Omental fat pad (tissue), 4 donors: ENCODE data around the gene CHTF8. TPM values are rescaled to one million over a fixed set of nuclear protein-coding genes. Genes with fewer than 3 reads are reported as not detected.
"Not testable (repeated sequence)": the region's sequence is repeated elsewhere in the genome, so short reads cannot be mapped to it uniquely, and the experiment has no call there.

Source experiments
- ATAC-seq: fragments of 150-250 bp; one replicate; pipeline ENCODE4 v1.9.1; 2016; ENCODE audit warnings: mild to moderate bottlenecking, moderate library complexity; ENCODE audit not compliant: low FRiP score
- DNase-seq: peaks from one replicate; pipeline ENCODE4 v3.0.0-alpha.2; 2019; ENCODE audit warnings: low spot score
- CTCF ChIP-seq, 3 donors: fragments of 450-650 bp; IDR thresholded peaks; one replicate each; pipeline ENCODE4 v1.5.1; 2016 to 2017; ENCODE audit warnings: antibody characterized with exemption in 3 of 3, mild to moderate bottlenecking in 3 of 3, moderate library complexity in 2 of 3
- total RNA-seq, 4 donors: library from RNA; depleted of rRNA; stranded (reverse); fragments of >200 nt; gene quantifications; one replicate each; pipeline ENCODE4 v1.1.0, GENCODE V29; 2016

CHTF8 gene
- total RNA-seq, 4 donors from 2014 or later: 53.7 to 61.3 (median 57.4) TPM

DNA sequence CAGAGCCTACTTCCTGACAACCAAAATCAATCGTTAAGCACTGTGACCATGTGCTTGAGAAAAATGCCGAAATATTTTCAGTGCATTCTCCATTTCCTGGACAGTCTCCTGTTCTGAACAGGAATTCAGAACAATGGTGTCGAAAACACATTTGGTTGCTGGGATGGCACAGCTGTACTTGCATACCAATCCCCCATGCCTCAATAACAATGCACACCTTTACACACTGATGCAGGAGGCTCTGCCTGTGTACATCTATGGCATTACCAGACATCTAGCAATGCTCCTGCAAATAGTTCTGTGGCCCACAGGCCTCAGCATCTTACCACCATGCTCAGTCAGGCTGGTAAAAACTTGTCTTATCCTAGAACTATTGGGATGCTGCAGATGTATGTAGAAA lies 6.2 kb downstream of the CHTF8 start:
- no peak for ATAC-seq
- TF ChIP-seq CTCF (IDR thresholded peaks at IDR 0.05): no peak
- DNase-seq: no peak

DNA sequence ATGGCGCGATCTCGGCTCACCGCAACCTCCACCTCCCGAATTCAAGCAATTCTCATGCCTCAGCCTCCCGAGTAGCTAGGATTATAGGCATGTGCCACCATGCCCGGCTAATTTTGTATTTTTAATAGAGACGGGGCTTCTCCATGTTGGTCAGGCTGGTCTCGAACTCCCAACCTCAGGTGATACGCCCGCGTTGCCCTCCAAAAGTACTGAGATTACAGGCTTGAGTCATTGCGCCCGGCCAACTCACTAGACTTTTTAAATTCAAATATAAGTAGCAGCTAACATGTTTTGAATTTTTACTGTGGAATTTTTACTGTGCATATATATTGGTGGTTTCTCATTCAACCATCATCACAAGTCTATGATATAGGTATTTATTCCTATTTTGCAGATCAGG lies 7.4 kb downstream of the CHTF8 start:
- ATAC-seq, DNase-seq: not testable (repeated sequence)

GRCh38 chr16:69124406-69124805 lies 8.0 kb downstream of the CHTF8 start:
- DNase-seq, ATAC-seq: not testable (repeated sequence)

DNA sequence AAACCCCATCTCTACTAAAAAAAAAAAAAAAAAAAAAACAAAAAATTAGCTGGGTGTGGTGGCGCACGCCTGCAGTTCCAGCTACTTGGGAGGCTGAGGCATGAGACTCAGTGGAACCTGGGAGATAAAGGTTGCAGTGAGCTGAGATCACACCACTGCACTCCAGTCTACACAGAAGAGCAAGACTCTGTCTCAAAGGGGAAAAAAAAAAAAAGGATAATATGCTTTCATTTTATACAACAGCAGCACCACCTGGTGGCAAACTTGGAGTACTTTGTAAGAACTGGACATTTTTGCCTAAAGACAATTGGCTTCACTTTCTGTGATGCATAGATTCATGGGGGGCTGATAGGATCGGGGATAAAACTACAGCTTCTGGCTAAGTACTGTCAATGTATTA lies 8.5 kb downstream of the CHTF8 start:
- peak in 1 of 3 donors; percentile 48 for TF ChIP-seq CTCF (IDR thresholded peaks at IDR 0.05)
- ATAC-seq (peak; percentile 38), DNase-seq (no peak)

DNA sequence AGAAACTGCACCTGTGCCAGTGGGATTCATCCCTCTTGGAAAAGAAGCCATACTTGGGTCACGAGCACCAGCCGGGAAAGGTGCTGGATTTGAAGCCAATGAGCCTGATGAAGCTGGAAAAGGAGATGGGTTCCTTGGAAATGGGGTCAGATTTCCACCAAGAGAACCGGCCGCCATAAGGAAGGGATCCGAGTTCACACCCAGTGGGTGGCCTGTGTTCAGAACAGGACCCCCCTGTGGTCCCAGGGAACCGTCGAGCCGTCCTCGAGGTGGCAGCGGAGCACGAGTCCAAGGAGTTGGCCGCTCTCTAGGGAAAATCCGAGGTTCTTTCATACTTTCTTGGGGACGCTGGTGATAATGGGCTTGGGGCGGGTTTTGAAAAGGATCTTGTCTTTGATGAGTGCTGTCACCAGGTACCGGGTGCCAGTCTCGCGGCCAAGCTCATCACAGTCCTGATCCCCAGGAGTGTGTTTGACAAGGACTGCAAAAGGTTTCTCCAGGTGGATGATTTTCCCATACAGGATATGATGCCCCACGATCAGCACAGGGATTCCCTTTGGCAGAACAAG lies 12.2 kb downstream of the CHTF8 start:
- no peak for DNase-seq
- TF ChIP-seq CTCF (IDR thresholded peaks at IDR 0.05): no peak
- ATAC-seq: no peak

- DNase-seq (no peak), ATAC-seq (no peak)
- TF ChIP-seq CTCF (IDR thresholded peaks at IDR 0.05): no peak
Measured at GRCh38 chr16:69119536-69119935, 12.9 kb downstream of the CHTF8 start.

GRCh38 chr16:69118994-69119393 lies 13.4 kb downstream of the CHTF8 start:
- DNase-seq (no peak), ATAC-seq (no peak)
- TF ChIP-seq CTCF (IDR thresholded peaks at IDR 0.05): no peak

DNA sequence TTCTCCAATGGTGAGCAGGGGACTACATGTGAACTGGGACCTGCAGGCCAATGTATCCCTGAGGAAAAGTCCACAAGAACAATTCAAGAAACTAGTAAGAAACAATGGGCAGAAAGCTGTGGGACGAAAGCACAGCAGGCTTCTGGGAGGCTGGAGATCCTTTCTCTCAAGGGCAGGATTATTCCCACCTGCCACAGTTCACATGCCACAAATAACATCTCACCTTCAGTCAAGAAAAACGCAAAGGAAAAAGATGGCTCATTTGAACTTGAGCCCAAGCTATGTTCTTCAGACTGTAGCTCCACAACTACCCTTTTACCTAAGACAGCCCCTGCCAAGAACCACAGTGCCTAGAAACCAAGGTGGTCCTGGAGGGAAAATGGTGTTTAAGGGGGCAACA lies 13.9 kb downstream of the CHTF8 start:
- no peak for DNase-seq
- TF ChIP-seq CTCF (IDR thresholded peaks at IDR 0.05): no peak
- ATAC-seq: no peak
